Lung (tissue), 12 donors: ENCODE data around the gene ZNF311. TPM values are rescaled to one million over a fixed set of nuclear protein-coding genes. Genes with fewer than 3 reads are reported as not detected.
A peak's percentile ranks its signal among the peaks of the same experiment; 100 is the strongest.

Source experiments
- ATAC-seq: fragments of 200-7000 bp; cut with Tn5 transposase; one replicate; pipeline ENCODE4 v1.9.1; 2020; ENCODE audit warnings: moderate number of reproducible peaks; ENCODE audit not compliant: insufficient read depth, low FRiP score
- DNase-seq, 3 donors: peaks; one replicate each; pipeline ENCODE4 v3.0.0-alpha.2; 2013 to 2017
- H3K27ac ChIP-seq, 2 donors: one replicate each; pipeline ENCODE4 v1.5.1; 2013; ENCODE audit warnings: mild to moderate bottlenecking in 2 of 2, moderate library complexity in 2 of 2, control low read depth in 1 of 2, inconsistent platforms in 1 of 2, low read depth in 1 of 2, low read length in 1 of 2
- H3K27me3 ChIP-seq, 3 donors: one replicate each; pipeline ENCODE4 v1.5.1; 2013; ENCODE audit warnings: low read length in 2 of 3; ENCODE audit not compliant: control insufficient read depth in 3 of 3, insufficient read depth in 3 of 3
- H3K36me3 ChIP-seq, 4 donors: one replicate each; pipeline ENCODE4 v1.5.1; 2013; ENCODE audit warnings: low read length in 4 of 4, mild to moderate bottlenecking in 1 of 4, moderate library complexity in 1 of 4; ENCODE audit not compliant: control insufficient read depth in 4 of 4, insufficient read depth in 4 of 4
- H3K4me1 ChIP-seq, 5 donors: one replicate each; pipeline ENCODE4 v1.5.1; 2013; ENCODE audit warnings: low read length in 5 of 5, mild to moderate bottlenecking in 2 of 5, moderate library complexity in 1 of 5; ENCODE audit not compliant: control insufficient read depth in 5 of 5, insufficient read depth in 5 of 5
- H3K4me3 ChIP-seq: one replicate; pipeline ENCODE4 v1.5.1; 2013; ENCODE audit warnings: mild to moderate bottlenecking, control low read depth, moderate library complexity
- H3K9ac ChIP-seq, 2 donors: one replicate each; pipeline ENCODE4 v1.5.1; 2013; ENCODE audit warnings: low read length in 2 of 2, control low read depth in 1 of 2; ENCODE audit not compliant: insufficient read depth in 1 of 2
- H3K9me3 ChIP-seq, 4 donors: one replicate each; pipeline ENCODE4 v1.5.1; 2013; ENCODE audit warnings: low read length in 3 of 4, mild to moderate bottlenecking in 1 of 4, moderate library complexity in 1 of 4; ENCODE audit not compliant: control insufficient read depth in 4 of 4, insufficient read depth in 3 of 4
- WGBS, 2 donors: extraction: QIAGEN DNeasy Blood & Tissue Kit; methylation state at CpG; one replicate each; pipeline ENCODE4 v1.1.7; 2013; 5-methylcytosine and 5-hydroxymethylcytosine counted together
- polyA plus RNA-seq, 2 donors: library from polyadenylated mRNA; stranded (reverse); fragments of 200-250 nt; gene quantifications; one replicate each; pipeline ENCODE4 v1.2.1, GENCODE V29; 2013
- total RNA-seq, 2 donors: library from RNA; depleted of rRNA in 1 of 2; stranded (reverse); fragments of >200 nt in 1 of 2; gene quantifications; one replicate each; pipeline ENCODE4 v1.2.1, GENCODE V29; 2014 to 2021
- TF ChIP-seq, protein P1 (sequence below): IDR thresholded peaks from 2 replicates; pipeline ENCODE4 v1.5.1; 2012; ENCODE audit warnings: mild to moderate bottlenecking; ENCODE audit errors: control extremely low read depth, extremely low read depth
- donor health status: control.
- donor health status: control.
- donor health status: Bipolar disorder and iron deficiency.
- donor health status: healthy.
- donor health status: DM: yes; HTN: yes; CAD: no.

ZNF311 gene
- total and polyA plus RNA-seq, 4 donors, result 0.42 to 3.1 (median 1.4) TPM

DNA sequence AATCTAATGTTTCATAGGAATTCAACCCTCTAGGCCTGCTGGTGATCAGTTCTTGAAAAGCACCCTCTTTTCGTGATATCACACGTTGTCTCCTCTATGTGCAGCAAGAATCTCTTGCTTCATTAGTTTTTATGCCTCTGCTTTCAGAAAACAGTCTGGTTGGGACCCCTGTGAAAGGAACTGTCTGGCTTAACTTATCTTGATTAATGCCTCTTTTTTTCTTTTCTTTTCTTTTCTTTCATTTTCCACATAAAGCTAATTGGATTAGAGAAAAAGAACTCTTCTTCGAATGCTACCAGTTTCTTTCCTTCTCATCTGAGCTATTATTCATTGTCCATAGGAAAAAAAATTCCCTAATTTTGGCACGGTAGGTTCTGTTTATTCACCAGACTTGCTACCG lies 21.3 kb downstream of the ZNF311 start:
- DNase-seq, result no peak
- WGBS, 2 donors, result 81 to 89% methylated on average over 5 of the region's 5 CpGs

DNA sequence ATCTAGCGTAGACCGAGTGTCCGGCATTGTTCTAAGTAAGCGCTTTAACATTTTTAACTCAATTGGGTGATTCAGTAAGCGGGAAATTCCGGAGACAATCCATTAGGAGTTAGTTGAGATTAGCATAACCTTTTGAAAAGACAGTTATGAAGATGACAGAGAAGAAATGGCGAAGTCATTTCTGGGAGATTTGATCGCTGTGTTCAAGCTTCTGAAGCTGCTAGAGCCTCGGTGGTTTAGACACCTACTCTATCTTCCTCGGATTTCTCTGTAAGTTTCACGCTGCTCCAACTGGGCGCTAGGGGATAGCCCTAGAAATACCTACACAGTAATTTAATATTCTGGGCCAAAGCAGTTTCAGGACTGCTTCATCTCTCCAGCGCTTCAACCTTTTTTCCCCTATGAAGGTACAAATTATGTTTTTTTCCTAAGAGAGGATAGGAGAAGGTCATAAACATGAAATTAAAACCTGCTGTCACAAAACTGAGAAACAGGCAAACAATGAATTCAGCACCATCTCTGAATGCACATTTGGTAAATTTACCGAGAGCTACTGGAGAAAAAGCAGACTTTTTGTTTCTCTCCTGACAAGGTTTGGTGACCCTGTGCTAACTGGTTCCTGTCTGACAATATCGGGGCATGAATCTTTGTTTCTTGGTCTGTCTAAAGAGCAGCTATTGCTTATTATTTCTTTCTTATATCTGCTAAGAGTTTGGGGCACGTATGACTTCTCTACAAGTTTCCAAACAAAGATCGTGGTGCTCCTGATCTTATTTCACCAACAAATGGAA lies 22.4 kb downstream of the ZNF311 start:
- Histone ChIP-seq H3K9ac (peak overlapping the region in 1 of 2 donors; percentile 87), H3K4me1 (peaks cover 0 to 10% (median 0%) of the 10 kb centered on the region in 5 donors), H3K27me3 (peaks cover 0 to 15% (median under 1%) of the 10 kb centered on the region in 3 donors), H3K36me3 (no peaks in the 10 kb centered on the region), H3K27ac (peak overlapping the region; percentile 24 to 58), H3K9me3 (no peaks in the 10 kb centered on the region), H3K4me3 (no peak overlapping the region)
- WGBS, 2 donors, result 14 to 15% methylated on average over 17 of the region's 17 CpGs
- TF ChIP-seq, protein P1, sequence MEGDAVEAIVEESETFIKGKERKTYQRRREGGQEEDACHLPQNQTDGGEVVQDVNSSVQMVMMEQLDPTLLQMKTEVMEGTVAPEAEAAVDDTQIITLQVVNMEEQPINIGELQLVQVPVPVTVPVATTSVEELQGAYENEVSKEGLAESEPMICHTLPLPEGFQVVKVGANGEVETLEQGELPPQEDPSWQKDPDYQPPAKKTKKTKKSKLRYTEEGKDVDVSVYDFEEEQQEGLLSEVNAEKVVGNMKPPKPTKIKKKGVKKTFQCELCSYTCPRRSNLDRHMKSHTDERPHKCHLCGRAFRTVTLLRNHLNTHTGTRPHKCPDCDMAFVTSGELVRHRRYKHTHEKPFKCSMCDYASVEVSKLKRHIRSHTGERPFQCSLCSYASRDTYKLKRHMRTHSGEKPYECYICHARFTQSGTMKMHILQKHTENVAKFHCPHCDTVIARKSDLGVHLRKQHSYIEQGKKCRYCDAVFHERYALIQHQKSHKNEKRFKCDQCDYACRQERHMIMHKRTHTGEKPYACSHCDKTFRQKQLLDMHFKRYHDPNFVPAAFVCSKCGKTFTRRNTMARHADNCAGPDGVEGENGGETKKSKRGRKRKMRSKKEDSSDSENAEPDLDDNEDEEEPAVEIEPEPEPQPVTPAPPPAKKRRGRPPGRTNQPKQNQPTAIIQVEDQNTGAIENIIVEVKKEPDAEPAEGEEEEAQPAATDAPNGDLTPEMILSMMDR, result no peak
- DNase-seq (peak; percentile 66 to 92 (median 89)), ATAC-seq (peak; percentile 16)

More for the DNA sequence above, 21.3 kb downstream of the ZNF311 start:
- Histone ChIP-seq H3K4me3 (no peak overlapping the region), H3K9me3 (peaks cover 0 to 2% (median 0%) of the 10 kb centered on the region in 4 donors), H3K4me1 (peaks cover 0 to 10% (median 0%) of the 10 kb centered on the region in 5 donors), H3K27me3 (peaks cover 0 to 4% (median 0%) of the 10 kb centered on the region in 3 donors), H3K36me3 (no peaks in the 10 kb centered on the region), H3K27ac (no peak overlapping the region), H3K9ac (no peak overlapping the region)
- TF ChIP-seq, protein P1, result no peak
- no peak for ATAC-seq

DNA sequence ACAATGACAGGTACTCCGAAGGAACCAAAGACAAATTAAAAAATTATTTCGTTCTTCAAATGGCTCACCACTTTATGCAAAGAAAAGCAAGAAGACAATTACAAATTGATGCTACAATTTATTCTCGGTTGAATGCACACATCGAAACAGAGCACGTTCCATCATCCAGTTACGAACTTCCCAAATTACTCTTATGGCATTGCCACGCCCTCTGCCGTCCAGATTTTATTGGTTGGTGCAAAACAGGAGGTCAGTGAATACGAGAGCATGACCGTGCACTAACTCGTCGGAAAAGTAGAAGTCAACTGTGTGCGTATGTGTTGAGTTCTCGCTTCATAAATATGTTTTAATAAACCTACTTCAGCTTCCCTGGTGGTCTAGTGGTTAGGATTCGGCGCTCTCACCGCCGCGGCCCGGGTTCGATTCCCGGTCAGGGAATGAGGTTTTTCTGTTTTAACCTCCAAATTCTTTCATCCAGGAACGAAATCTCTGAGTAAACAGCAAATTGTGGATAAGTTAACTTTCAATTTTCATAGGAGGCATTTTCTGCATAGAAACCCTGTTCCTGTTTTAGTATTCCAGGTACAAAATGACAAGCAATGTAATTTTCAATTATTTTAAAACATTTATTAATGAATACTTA lies 23.2 kb downstream of the ZNF311 start:
- WGBS, 2 donors, result 0% methylated on average over 23 of the region's 23 CpGs
- ATAC-seq, result peak; percentile 69

More for the DNA sequence above, 23.2 kb downstream of the ZNF311 start:
- TF ChIP-seq, protein P1, result no peak
- Histone ChIP-seq H3K9me3 (no peaks in the 10 kb centered on the region), H3K27ac (peak overlapping the region; percentile 56 to 58), H3K4me1 (peaks cover 0 to 10% (median 0%) of the 10 kb centered on the region in 5 donors), H3K4me3 (peak overlapping the region; percentile 56), H3K9ac (peak overlapping the region in 1 of 2 donors; percentile 87), H3K36me3 (no peaks in the 10 kb centered on the region), H3K27me3 (peaks cover 0 to 18% (median 8%) of the 10 kb centered on the region in 3 donors)
- peak; percentile 90 to 97 (median 97) for DNase-seq
